HepG2 (cell line): ENCODE measurements around the gene AUTS2. TPM values are rescaled to one million over a fixed set of nuclear protein-coding genes. Genes with fewer than 3 reads are reported as not detected.

Experiments
- ATAC-seq: fragments of 200-7000 bp; cut with Tn5 transposase; 3 replicates; pipeline ENCODE4 v1.9.1; 2020; ENCODE audit warnings: mild to moderate bottlenecking, moderate library complexity
- BruUV-seq: library from RNA; stranded (reverse); fragments of 400-500 nt; replicated peaks from 2 replicates; lab custom pipeline; 2021; lab: Mats Ljungman, UMichigan
- CTCF ChIA-PET: fragments of 300-600 bp; formaldehyde crosslinking; extraction: SDS; loops from one replicate; lab custom pipeline; 2021; ENCODE audit warnings: low total read pairs, inconsistent platforms, low intra/inter-chr PET ratio; lab: Yijun Ruan, JAX
- POLR2A ChIA-PET: fragments of 350-600 bp; sonication (Branson Sonifier 250); formaldehyde crosslinking; loops from one replicate; lab custom pipeline; 2020; ENCODE audit warnings: antibody characterized with exemption, inconsistent platforms; lab: Yijun Ruan, JAX
- DNase-seq: peaks from one replicate; pipeline ENCODE4 v3.0.0-alpha.2; 2015; ENCODE audit warnings: low spot score
- FAIRE-seq: peaks from 3 replicates; lab custom pipeline; 2011; peaks lifted over from hg19 to GRCh38; lab: Jason Lieb, UNC
- H2AFZ ChIP-seq: one replicate; pipeline ENCODE4 v1.6.1; 2011; ENCODE audit warnings: low read length, inconsistent platforms
- H3K27ac ChIP-seq: fragments of 300-600 bp; 3 replicates; pipeline ENCODE4 v1.8.0; 2011; ENCODE audit warnings: mixed run types, mild to moderate bottlenecking, mixed read lengths, low read length, inconsistent platforms; ENCODE audit not compliant: insufficient read depth; ENCODE audit errors: extremely low read length
- H3K27me3 ChIP-seq, 2 experiments: fragments of 200-600 bp in 1 of 2; 2 replicates in 1 of 2; 3 replicates in 1 of 2; pipeline versions ENCODE4 v1.6.0 to v1.8.0; 2011; ENCODE audit warnings: low read length in 2 of 2, mild to moderate bottlenecking in 2 of 2, moderate library complexity in 2 of 2, inconsistent platforms in 1 of 2; ENCODE audit not compliant: insufficient read depth in 2 of 2, control insufficient read depth in 1 of 2
- H3K36me3 ChIP-seq, 2 experiments: fragments of 200-600 bp in 1 of 2; replicated peaks in 1 of 2; 2 replicates in 1 of 2; 3 replicates in 1 of 2; pipeline versions ENCODE4 v1.5.1 to v1.8.0; 2011; ENCODE audit warnings: low read length in 2 of 2, inconsistent platforms in 1 of 2; ENCODE audit not compliant: insufficient read depth in 2 of 2, control insufficient read depth in 1 of 2
- H3K4me1 ChIP-seq: 2 replicates; pipeline ENCODE4 v1.5.1; 2012; ENCODE audit warnings: low read length, inconsistent platforms; ENCODE audit not compliant: insufficient read depth
- H3K4me2 ChIP-seq: 2 replicates; pipeline ENCODE4 v1.6.0; 2011; ENCODE audit warnings: low read depth, low read length, inconsistent platforms
- H3K4me3 ChIP-seq, 3 experiments: fragments of 200-600 bp in 1 of 3; sonication (generic), shearing (Covaris generic) in 1 of 3; replicated peaks in 1 of 3; 2 replicates each; pipeline ENCODE4 v1.5.1; 2011 to 2016; ENCODE audit warnings: low read length in 3 of 3, inconsistent platforms in 2 of 3, low read depth in 2 of 3, mild to moderate bottlenecking in 2 of 3, control low read depth in 1 of 3, mixed read lengths in 1 of 3; ENCODE audit not compliant: insufficient read depth in 1 of 3
- H3K79me2 ChIP-seq: one replicate; pipeline ENCODE4 v1.6.1; 2011; ENCODE audit warnings: low read length, inconsistent platforms; ENCODE audit not compliant: insufficient read depth
- H3K9ac ChIP-seq: 2 replicates; pipeline ENCODE4 v1.6.0; 2011; ENCODE audit warnings: mild to moderate bottlenecking, low read depth, low read length, inconsistent platforms; ENCODE audit not compliant: insufficient read depth
- H3K9me3 ChIP-seq: 2 replicates; pipeline ENCODE4 v1.5.1; 2012; ENCODE audit warnings: mild to moderate bottlenecking, low read length
- H4K20me1 ChIP-seq: 2 replicates; pipeline ENCODE4 v1.6.0; 2011; ENCODE audit warnings: inconsistent platforms, mild to moderate bottlenecking, low read length, moderate library complexity; ENCODE audit not compliant: insufficient read depth
- KDM2A ChIP-seq: sonication (generic); formaldehyde crosslinking; IDR thresholded peaks from 2 replicates; pipeline ENCODE4 v1.4.0; 2020; ENCODE audit warnings: low read depth, missing genetic modification reagents, borderline replicate concordance
- MLLT10 ChIP-seq: sonication (generic); formaldehyde crosslinking; IDR thresholded peaks from 2 replicates; pipeline ENCODE4 v1.4.0; 2020; ENCODE audit warnings: missing genetic modification reagents
- NCOA1 ChIP-seq: sonication (generic); formaldehyde crosslinking; IDR thresholded peaks from 2 replicates; pipeline ENCODE4 v1.9.0; 2021; ENCODE audit warnings: missing genetic modification reagents
- NFYC ChIP-seq: IDR thresholded peaks from 2 replicates; pipeline ENCODE4 v1.6.1; 2016; ENCODE audit warnings: missing genetic modification reagents, missing compliant biosample characterization
- PAX8 ChIP-seq: sonication (generic); formaldehyde crosslinking; IDR thresholded peaks from 2 replicates; pipeline ENCODE4 v1.8.0; 2022; ENCODE audit warnings: mild to moderate bottlenecking, missing genetic modification reagents, borderline replicate concordance
- RNF2 ChIP-seq: fragments of 450-650 bp; conservative IDR thresholded peaks from 2 replicates; pipeline ENCODE4 v1.6.1; 2016; ENCODE audit warnings: low read depth
- SNAI1 ChIP-seq: sonication (generic); formaldehyde crosslinking; IDR thresholded peaks from 2 replicates; pipeline ENCODE4 v1.5.0; 2020; ENCODE audit warnings: mild to moderate bottlenecking, missing genetic modification reagents, borderline replicate concordance
- SPEN ChIP-seq: sonication (generic); formaldehyde crosslinking; IDR thresholded peaks from 2 replicates; pipeline ENCODE4 v1.5.1; 2020; ENCODE audit warnings: low read depth, mild to moderate bottlenecking, missing genetic modification reagents
- THAP7 ChIP-seq: sonication (generic); formaldehyde crosslinking; IDR thresholded peaks from 2 replicates; pipeline ENCODE4 v1.8.1; 2023; ENCODE audit warnings: mild to moderate bottlenecking, missing genetic modification reagents
- TOPORS ChIP-seq: sonication (generic); formaldehyde crosslinking; IDR thresholded peaks from 2 replicates; pipeline ENCODE4 v1.8.0; 2023; ENCODE audit warnings: mild to moderate bottlenecking, missing genetic modification reagents
- ZFP36L1 ChIP-seq: sonication (generic); formaldehyde crosslinking; IDR thresholded peaks from 2 replicates; pipeline ENCODE4 v1.8.0; 2022; ENCODE audit warnings: mild to moderate bottlenecking, missing genetic modification reagents, moderate library complexity
- ZNF136 ChIP-seq: sonication (generic); formaldehyde crosslinking; IDR thresholded peaks from 2 replicates; pipeline ENCODE4 v1.8.1; 2022; ENCODE audit warnings: low read depth, mild to moderate bottlenecking, moderate library complexity, missing genetic modification reagents
- ZNF350 ChIP-seq: sonication (generic); formaldehyde crosslinking; IDR thresholded peaks from 2 replicates; pipeline ENCODE4 v1.4.0; 2020; ENCODE audit warnings: mild to moderate bottlenecking, low read depth, missing genetic modification reagents, borderline replicate concordance
- ZNF431 ChIP-seq: sonication (generic); formaldehyde crosslinking; IDR thresholded peaks from 2 replicates; pipeline ENCODE4 v1.9.0; 2022; ENCODE audit warnings: missing genetic modification reagents, low read depth, mild to moderate bottlenecking, borderline replicate concordance
- ZNF572 ChIP-seq: sonication (generic); formaldehyde crosslinking; IDR thresholded peaks from 2 replicates; pipeline ENCODE4 v1.5.1; 2020; ENCODE audit warnings: mild to moderate bottlenecking, missing genetic modification reagents
- ZNF614 ChIP-seq: IDR thresholded peaks from 2 replicates; pipeline ENCODE4 v1.6.1; 2018; ENCODE audit warnings: missing biosample characterization, missing genetic modification reagents, inconsistent platforms, borderline replicate concordance
- ZSCAN22 ChIP-seq: sonication (generic); formaldehyde crosslinking; IDR thresholded peaks from 2 replicates; pipeline ENCODE4 v1.4.0; 2020; ENCODE audit warnings: mild to moderate bottlenecking, missing genetic modification reagents
- WGBS: methylation state at CpG from one replicate; pipeline ENCODE4 v1.1.6; 2017; ENCODE audit warnings: low lambda C conversion rate; 5-methylcytosine and 5-hydroxymethylcytosine counted together
- in situ Hi-C: cut with HindIII; loops from 2 replicates; pipeline ENCODE4 v1.10.0; 2017; ENCODE audit warnings: low pct_unique_long_range_greater_than_20kb; ENCODE audit not compliant: extremely low pct_ligation_motif_present
- intact Hi-C: fragments of 100-400 bp; cut with micrococcal nuclease; formaldehyde crosslinking; loops from one replicate; pipeline ENCODE4 v1.10.0; 2022; ENCODE audit not compliant: unreplicated experiment
- polyA plus RNA-seq, 8 experiments: library from polyadenylated mRNA; depleted of rRNA in 3 of 8; stranded (reverse) in 7 of 8; unstranded in 1 of 8; fragments of >200 nt; fragmentation: Illumina TruSeq in 4 of 8; extraction: Trizol in 4 of 8; gene quantifications; 2 replicates each; pipeline versions ENCODE4 v1.2.1 to v1.2.3, GENCODE V29; 2011 to 2016; ENCODE audit warnings: low read depth in 4 of 8, missing spikeins in 1 of 8, mixed read lengths in 1 of 8; ENCODE audit not compliant: insufficient read depth in 1 of 8
- total RNA-seq, 5 experiments: library from RNA; depleted of rRNA; stranded (reverse); fragments of >200 nt; fragmentation: Illumina TruSeq; extraction: Trizol; gene quantifications; 2 replicates each; pipeline ENCODE4 v1.2.3, GENCODE V29; 2016; ENCODE audit warnings: low read depth in 1 of 5
- TF ChIP-seq, protein P1 (sequence below): sonication (generic); formaldehyde crosslinking; IDR thresholded peaks from 2 replicates; pipeline ENCODE4 v1.4.0; 2020; ENCODE audit warnings: missing genetic modification reagents

The AUTS2 gene
- total and polyA plus RNA-seq, 2 of the 13 experiments (the other 11 are each of a cell fraction or from before 2014, with no cell fraction given): 0.38 TPM; not detected in 1

GRCh38 chr7:70640266-70640833, 1042.1 kb downstream of the AUTS2 start:
- CTCF ChIA-PET: no interaction called here
- DNase-seq: no peak
- Histone ChIP-seq H3K27me3 (no peaks in the 10 kb centered on the region), H3K27ac (no peak overlapping the region), H3K79me2 (no peaks in the 10 kb centered on the region), H3K9ac (no peak overlapping the region), H3K4me1 (no peaks in the 10 kb centered on the region)
- in situ Hi-C loops (no loop called here), intact Hi-C loops (no loop called here)
- no peak for ATAC-seq
- POLR2A ChIA-PET: no interaction called here
- TF ChIP-seq ZSCAN22 (CRISPR knock-in tag) (no peak), SNAI1 (CRISPR knock-in tag) (no peak), MLLT10 (no peak), SPEN (CRISPR knock-in tag) (no peak), ZNF572 (CRISPR knock-in tag) (no peak), NCOA1 (CRISPR knock-in tag) (no peak), TOPORS (CRISPR knock-in tag) (no peak)
- TF ChIP-seq, all 625 proteins: peak for 0
- Histone ChIP-seq H3K36me3 (no peaks in the 10 kb centered on the region), H3K4me2 (no peak overlapping the region), H3K9me3 (no peaks in the 10 kb centered on the region), H4K20me1 (no peaks in the 10 kb centered on the region), H3K4me3 (no peak overlapping the region), H2AFZ (no peak overlapping the region)
- BruUV-seq: no TSS peak
- 88% methylated on average over 4 of the region's 5 CpGs for WGBS
- no peak for FAIRE-seq

DNA sequence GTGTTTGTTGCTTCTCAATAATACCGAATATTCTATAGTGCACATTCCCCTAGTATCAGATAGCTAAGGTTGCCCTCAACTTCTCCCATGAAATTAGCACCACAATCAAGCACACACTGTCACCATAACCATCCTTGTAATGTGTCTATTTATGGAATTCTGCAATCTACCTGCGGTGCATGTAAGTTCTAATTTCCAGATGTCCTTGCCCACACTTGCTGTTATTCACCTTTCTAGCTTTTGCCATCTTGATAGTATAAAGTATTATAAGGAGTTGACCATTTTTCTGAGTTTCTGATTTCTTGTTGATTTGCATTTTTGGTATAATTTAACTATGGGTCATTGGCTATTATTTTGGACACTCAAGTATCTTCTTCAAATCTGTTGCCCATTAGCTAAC, 1043.6 kb downstream of the AUTS2 start:
- no TSS peak for BruUV-seq
- no peak overlapping the region for H3K27ac ChIP-seq
- in situ Hi-C loops (no loop called here), intact Hi-C loops (no loop called here)
- POLR2A ChIA-PET: no interaction called here
- no peaks in the 10 kb centered on the region for H4K20me1 ChIP-seq
- no peaks in the 10 kb centered on the region for H3K27me3 ChIP-seq
- H3K4me2 ChIP-seq: no peak overlapping the region
- H3K4me3 ChIP-seq: no peak overlapping the region
- 30% methylated on average over 2 of the region's 2 CpGs for WGBS
- no peak for ATAC-seq
- H3K4me1 ChIP-seq: no peaks in the 10 kb centered on the region
- TF ChIP-seq ZNF136 (CRISPR knock-in tag): no peak
- TF ChIP-seq NFYC (CRISPR knock-in tag): no peak
- TF ChIP-seq ZNF431 (CRISPR knock-in tag): no peak
- TF ChIP-seq THAP7: no peak
- TF ChIP-seq ZNF614 (CRISPR knock-in tag): no peak
- no peak for TF ChIP-seq ZFP36L1 (CRISPR knock-in tag)
- TF ChIP-seq, protein P1, sequence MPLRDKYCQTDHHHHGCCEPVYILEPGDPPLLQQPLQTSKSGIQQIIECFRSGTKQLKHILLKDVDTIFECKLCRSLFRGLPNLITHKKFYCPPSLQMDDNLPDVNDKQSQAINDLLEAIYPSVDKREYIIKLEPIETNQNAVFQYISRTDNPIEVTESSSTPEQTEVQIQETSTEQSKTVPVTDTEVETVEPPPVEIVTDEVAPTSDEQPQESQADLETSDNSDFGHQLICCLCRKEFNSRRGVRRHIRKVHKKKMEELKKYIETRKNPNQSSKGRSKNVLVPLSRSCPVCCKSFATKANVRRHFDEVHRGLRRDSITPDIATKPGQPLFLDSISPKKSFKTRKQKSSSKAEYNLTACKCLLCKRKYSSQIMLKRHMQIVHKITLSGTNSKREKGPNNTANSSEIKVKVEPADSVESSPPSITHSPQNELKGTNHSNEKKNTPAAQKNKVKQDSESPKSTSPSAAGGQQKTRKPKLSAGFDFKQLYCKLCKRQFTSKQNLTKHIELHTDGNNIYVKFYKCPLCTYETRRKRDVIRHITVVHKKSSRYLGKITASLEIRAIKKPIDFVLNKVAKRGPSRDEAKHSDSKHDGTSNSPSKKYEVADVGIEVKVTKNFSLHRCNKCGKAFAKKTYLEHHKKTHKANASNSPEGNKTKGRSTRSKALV (CRISPR knock-in tag): no peak
- no peak for TF ChIP-seq KDM2A (CRISPR knock-in tag)
- no peak for TF ChIP-seq RNF2
- no peak for TF ChIP-seq PAX8 (CRISPR knock-in tag)
- TF ChIP-seq ZNF350 (CRISPR knock-in tag): no peak
- CTCF ChIA-PET: no interaction called here
- H2AFZ ChIP-seq: no peak overlapping the region
- H3K9ac ChIP-seq: no peak overlapping the region
- H3K36me3 ChIP-seq: no peaks in the 10 kb centered on the region
- no peaks in the 10 kb centered on the region for H3K9me3 ChIP-seq
- no peaks in the 10 kb centered on the region for H3K79me2 ChIP-seq
- no peak for FAIRE-seq
- DNase-seq: no peak
